PC-3 (cell line): Measurements from ENCODE around the gene ZNF496. TPM values are rescaled to one million over a fixed set of nuclear protein-coding genes. Genes with fewer than 3 reads are reported as not detected.
"Not testable (repeated sequence)": the region's sequence is repeated elsewhere in the genome, so short reads cannot be mapped to it uniquely, and the experiment has no call there.

ENCODE experiments used
- ATAC-seq: fragments of 200-7000 bp; cut with Tn5 transposase; 2 replicates; pipeline ENCODE4 v1.9.1; 2020; ENCODE audit warnings: mild to moderate bottlenecking, moderate library complexity
- BruUV-seq: library from RNA; stranded (reverse); fragments of 400-500 nt; replicated peaks from 2 replicates; lab custom pipeline; 2021; lab: Mats Ljungman, UMichigan
- CTCF ChIA-PET: fragments of 300-600 bp; sonication (Branson Sonifier 250); formaldehyde crosslinking; loops from one replicate; lab custom pipeline; 2022; ENCODE audit warnings: antibody characterized with exemption; lab: Charles Lee
- POLR2A ChIA-PET: fragments of 300-600 bp; sonication (Branson Sonifier 250); formaldehyde crosslinking; loops from one replicate; lab custom pipeline; 2022; ENCODE audit warnings: antibody characterized with exemption; ENCODE audit not compliant: unreplicated experiment; lab: Charles Lee
- DNase-seq: peaks from one replicate; pipeline ENCODE4 v3.0.0-alpha.2; 2015
- H2AFZ ChIP-seq: fragments of 300-600 bp; sonication (generic); 2 replicates; pipeline ENCODE4 v1.6.0; 2016; ENCODE audit warnings: antibody characterized with exemption, low read length
- H3F3A ChIP-seq: fragments of 300-600 bp; sonication (generic); one replicate; pipeline ENCODE4 v1.6.0; 2017; ENCODE audit warnings: antibody characterized with exemption, low read length, control low read depth, mild to moderate bottlenecking; ENCODE audit not compliant: unreplicated experiment
- H3K27ac ChIP-seq: fragments of 300-600 bp; sonication (generic); 2 replicates; pipeline ENCODE4 v1.5.1; 2016; ENCODE audit warnings: mild to moderate bottlenecking, low read length
- H3K27me3 ChIP-seq: fragments of 300-600 bp; sonication (generic); 2 replicates; pipeline ENCODE4 v1.6.1; 2016; ENCODE audit warnings: low read length, mixed read lengths
- H3K36me3 ChIP-seq: fragments of 300-600 bp; sonication (generic); 2 replicates; pipeline ENCODE4 v1.6.1; 2016; ENCODE audit warnings: low read depth, mixed run types, low read length, mixed read lengths
- H3K4me1 ChIP-seq: fragments of 300-600 bp; sonication (generic); 2 replicates; pipeline ENCODE4 v1.5.1; 2016; ENCODE audit warnings: low read length; ENCODE audit not compliant: insufficient read depth
- H3K4me2 ChIP-seq: fragments of 300-600 bp; sonication (generic); 2 replicates; pipeline ENCODE4 v1.6.0; 2016; ENCODE audit warnings: low read length
- H3K4me3 ChIP-seq: fragments of 300-600 bp; sonication (generic); 2 replicates; pipeline ENCODE4 v1.5.1; 2016; ENCODE audit warnings: mild to moderate bottlenecking, low read length, mixed read lengths
- H3K79me2 ChIP-seq: fragments of 300-600 bp; sonication (generic); 2 replicates; pipeline ENCODE4 v1.6.1; 2017; ENCODE audit warnings: low read length, mixed read lengths
- H3K9ac ChIP-seq: fragments of 300-600 bp; sonication (generic); 2 replicates; pipeline ENCODE4 v1.6.0; 2016; ENCODE audit warnings: mild to moderate bottlenecking, low read length
- H3K9me2 ChIP-seq: fragments of 300-600 bp; sonication (generic); replicated peaks from 2 replicates; pipeline ENCODE4 v1.6.1; 2016; ENCODE audit warnings: mixed run types, low read length, mixed read lengths
- H3K9me3 ChIP-seq: fragments of 300-600 bp; sonication (generic); 2 replicates; pipeline ENCODE4 v1.6.1; 2016; ENCODE audit warnings: low read length, mixed read lengths
- H4K20me1 ChIP-seq: fragments of 300-600 bp; sonication (generic); 2 replicates; pipeline ENCODE4 v1.6.1; 2016; ENCODE audit warnings: low read length, mixed read lengths
- CTCF ChIP-seq: fragments of 300-600 bp; sonication (generic); conservative IDR thresholded peaks from 2 replicates; pipeline ENCODE4 v1.5.1; 2017; ENCODE audit warnings: antibody characterized with exemption, low read depth, mild to moderate bottlenecking, low read length
- EZH2 ChIP-seq: fragments of 300-600 bp; sonication (generic); IDR thresholded peaks from one replicate; pipeline ENCODE4 v1.6.1; 2017; ENCODE audit warnings: antibody characterized with exemption, mild to moderate bottlenecking, low read length; ENCODE audit not compliant: unreplicated experiment
- EZH2phosphoT487 ChIP-seq: fragments of 300-600 bp; sonication (generic); IDR thresholded peaks from 2 replicates; pipeline ENCODE4 v1.6.1; 2018; ENCODE audit warnings: mild to moderate bottlenecking, antibody characterized with exemption, low read length, borderline replicate concordance
- intact Hi-C: fragments of 100-400 bp; cut with micrococcal nuclease; formaldehyde crosslinking; loops from 2 replicates; pipeline ENCODE4 v1.9.0; 2023
- total RNA-seq: library from RNA; depleted of rRNA; stranded (reverse); fragments of >200 nt; gene quantifications from 2 replicates; pipeline ENCODE4 v1.2.3, GENCODE V29; 2014

Gene ZNF496
- total RNA-seq, 1 experiment from 2014 or later: 79.4 TPM

DNA sequence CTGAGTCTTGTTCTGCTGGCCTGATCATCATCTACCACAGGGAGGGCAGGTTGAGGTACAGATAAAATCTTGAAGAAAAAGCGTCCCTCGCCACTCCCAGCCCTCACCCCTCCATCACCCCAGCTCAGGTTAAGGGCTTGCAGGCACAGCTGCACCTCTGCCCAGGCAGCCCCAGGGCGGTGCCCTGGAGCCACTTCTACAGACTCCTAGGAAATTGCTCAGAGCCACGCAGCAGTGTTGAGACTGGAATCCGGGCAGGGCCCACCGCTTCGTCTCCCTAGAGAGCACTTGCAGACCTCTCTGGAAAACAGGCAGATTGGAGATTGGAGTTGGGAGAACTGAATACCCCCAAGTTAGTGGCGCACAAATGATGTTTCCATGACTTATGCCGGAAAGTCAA, 40.5 kb downstream of the ZNF496 start:
- no peak for TF ChIP-seq EZH2phosphoT487
- no peak for TF ChIP-seq EZH2
- no peak for TF ChIP-seq CTCF
- CTCF ChIA-PET: no interaction called here
- no peak overlapping the region for H3K4me2 ChIP-seq
- no TSS peak for BruUV-seq
- H3K9me3 ChIP-seq: no peaks in the 10 kb centered on the region
- H3K9me2 ChIP-seq: no peaks in the 10 kb centered on the region
- H3F3A ChIP-seq: no peaks in the 10 kb centered on the region
- POLR2A ChIA-PET: no interaction called here
- no peak overlapping the region for H2AFZ ChIP-seq
- no peak overlapping the region for H3K9ac ChIP-seq
- no peak for DNase-seq
- no peaks in the 10 kb centered on the region for H4K20me1 ChIP-seq
- H3K27me3 ChIP-seq: no peaks in the 10 kb centered on the region
- H3K27ac ChIP-seq: no peak overlapping the region
- ATAC-seq: no peak
- no peaks in the 10 kb centered on the region for H3K4me1 ChIP-seq
- no peak overlapping the region for H3K4me3 ChIP-seq
- no peaks in the 10 kb centered on the region for H3K36me3 ChIP-seq
- no peaks in the 10 kb centered on the region for H3K79me2 ChIP-seq
- intact Hi-C loops: no loop called here

- H3K27me3 ChIP-seq: no peaks in the 10 kb centered on the region
- H3K79me2 ChIP-seq: no peaks in the 10 kb centered on the region
- H3K9me2 ChIP-seq: no peaks in the 10 kb centered on the region
- no TSS peak for BruUV-seq
- ChIA-PET CTCF (no interaction called here), POLR2A (no interaction called here)
- no peaks in the 10 kb centered on the region for H3K36me3 ChIP-seq
- H4K20me1 ChIP-seq: no peaks in the 10 kb centered on the region
- H3K9me3 ChIP-seq: no peaks in the 10 kb centered on the region
- H3K27ac ChIP-seq: no peak overlapping the region
- no peak overlapping the region for H3K9ac ChIP-seq
- TF ChIP-seq EZH2 (no peak), EZH2phosphoT487 (no peak), CTCF (no peak)
- ATAC-seq (no peak), DNase-seq (no peak)
- H3K4me3 ChIP-seq: no peak overlapping the region
- intact Hi-C loops: no loop called here
- no peaks in the 10 kb centered on the region for H3K4me1 ChIP-seq
- no peak overlapping the region for H2AFZ ChIP-seq
- H3K4me2 ChIP-seq: no peak overlapping the region
- H3F3A ChIP-seq: no peaks in the 10 kb centered on the region
These were observed 41.1 kb downstream of the ZNF496 start for GRCh38 chr1:247290576-247290975.

GRCh38 chr1:247289274-247289892, 42.3 kb downstream of the ZNF496 start:
- H3K4me2 ChIP-seq, CTCF ChIA-PET, H3K9ac ChIP-seq, H3K9me3 ChIP-seq, DNase-seq, POLR2A ChIA-PET, BruUV-seq, H2AFZ ChIP-seq, H3K27me3 ChIP-seq, intact Hi-C loops, H3K4me1 ChIP-seq, H3K36me3 ChIP-seq, H3K4me3 ChIP-seq, H3K79me2 ChIP-seq, H3F3A ChIP-seq, ATAC-seq, H3K9me2 ChIP-seq, H4K20me1 ChIP-seq, H3K27ac ChIP-seq: not testable (repeated sequence)
